ENCODE results near the gene MEX3A. TPM values are rescaled to one million over a fixed set of nuclear protein-coding genes. Genes with fewer than 3 reads are reported as not detected.
A peak's percentile ranks its signal among the peaks of the same experiment; 100 is the strongest.

Gene MEX3A
- total RNA-seq, 1 experiment from 2014 or later = 68.0 TPM

DNA sequence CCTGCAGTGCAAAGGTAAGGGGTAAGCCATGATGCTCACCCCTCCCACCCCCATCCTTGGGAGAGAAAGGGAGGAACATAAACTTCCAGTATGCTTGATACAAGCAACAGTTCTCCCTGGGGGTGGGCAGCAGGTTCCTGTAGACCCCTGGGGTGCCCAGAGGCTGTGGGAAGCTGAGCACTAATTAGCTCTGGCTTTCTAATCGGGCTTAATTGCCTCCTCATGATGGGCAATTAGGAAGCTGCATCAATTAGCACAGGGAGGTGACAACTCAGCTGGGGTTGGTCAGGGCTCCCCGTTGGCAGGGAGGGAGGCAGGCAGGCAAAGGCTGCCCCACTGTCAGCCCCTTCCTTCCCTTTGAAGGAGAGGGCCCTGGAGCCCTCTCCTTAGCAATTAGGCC is 16.5 kb upstream of the MEX3A start:
- no peaks in the 10 kb centered on the region for H3K27me3 Mint-ChIP-seq (ENCODE audit: low read depth)
- H3K36me3 Mint-ChIP-seq (ENCODE audit: insufficient read depth in 1 of 3, low read depth in 3 of 3) = peaks cover 7 to 18% (median 13%) of the 10 kb centered on the region in 3 experiments
- H3K9ac ChIP-seq (ENCODE audit: extremely low read depth, insufficient read length, low read length) = no peak overlapping the region
- H2AFZ ChIP-seq (ENCODE audit: low read length) = no peak overlapping the region
- H3K79me2 ChIP-seq (ENCODE audit: insufficient read depth, low read length) = no peaks in the 10 kb centered on the region
- no peaks in the 10 kb centered on the region for H3K23me2 ChIP-seq (ENCODE audit: insufficient read length, low read depth, low read length, poor library complexity, severe bottlenecking)
- H3K27ac Mint-ChIP-seq = 0 out of 7 replicates have a peak overlapping the region, but pooled peaks of 1 of the 3 experiments have one; percentile 37
- no peak overlapping the region for H2BK5ac ChIP-seq (ENCODE audit: insufficient read length, low read length)
- H4K5ac ChIP-seq (ENCODE audit: insufficient read length, low read depth, low read length) = no peak overlapping the region
- no peaks in the 10 kb centered on the region; a peak in 1 of 5 replicates for H3K9me3 Mint-ChIP-seq
- no peak overlapping the region for H4K8ac ChIP-seq (replicated peaks; ENCODE audit: insufficient read length, low read depth, low read length)
- H3K56ac ChIP-seq (ENCODE audit: insufficient read length, low read depth, low read length) = no peak overlapping the region
- H4K91ac ChIP-seq (ENCODE audit: insufficient read length, low read depth, low read length) = no peak overlapping the region
- H2BK20ac ChIP-seq (ENCODE audit: low read depth, low read length, poor library complexity, severe bottlenecking) = no peak overlapping the region
- H4K20me1 ChIP-seq (ENCODE audit: control insufficient read depth, insufficient read depth, insufficient read length) = peaks cover 2% of the 10 kb centered on the region
- no peak overlapping the region for H2AK5ac ChIP-seq (ENCODE audit: insufficient read length, low read length)
- no peaks in the 10 kb centered on the region for H3K79me1 ChIP-seq (ENCODE audit: insufficient read depth, low read depth, low read length, poor library complexity, severe bottlenecking)
- no peak overlapping the region for H2BK120ac ChIP-seq (ENCODE audit: low read depth, low read length, poor library complexity, severe bottlenecking)
- no peak overlapping the region for H2BK15ac ChIP-seq (ENCODE audit: low read depth, low read length)
- WGBS (ENCODE audit: extremely low coverage, insufficient read length, low lambda C conversion rate) = no CpG with 5 or more reads among the region's 2 CpGs
- H2BK12ac ChIP-seq (ENCODE audit: insufficient read length, low read depth, low read length) = no peak overlapping the region
- TF ChIP-seq, protein P1, sequence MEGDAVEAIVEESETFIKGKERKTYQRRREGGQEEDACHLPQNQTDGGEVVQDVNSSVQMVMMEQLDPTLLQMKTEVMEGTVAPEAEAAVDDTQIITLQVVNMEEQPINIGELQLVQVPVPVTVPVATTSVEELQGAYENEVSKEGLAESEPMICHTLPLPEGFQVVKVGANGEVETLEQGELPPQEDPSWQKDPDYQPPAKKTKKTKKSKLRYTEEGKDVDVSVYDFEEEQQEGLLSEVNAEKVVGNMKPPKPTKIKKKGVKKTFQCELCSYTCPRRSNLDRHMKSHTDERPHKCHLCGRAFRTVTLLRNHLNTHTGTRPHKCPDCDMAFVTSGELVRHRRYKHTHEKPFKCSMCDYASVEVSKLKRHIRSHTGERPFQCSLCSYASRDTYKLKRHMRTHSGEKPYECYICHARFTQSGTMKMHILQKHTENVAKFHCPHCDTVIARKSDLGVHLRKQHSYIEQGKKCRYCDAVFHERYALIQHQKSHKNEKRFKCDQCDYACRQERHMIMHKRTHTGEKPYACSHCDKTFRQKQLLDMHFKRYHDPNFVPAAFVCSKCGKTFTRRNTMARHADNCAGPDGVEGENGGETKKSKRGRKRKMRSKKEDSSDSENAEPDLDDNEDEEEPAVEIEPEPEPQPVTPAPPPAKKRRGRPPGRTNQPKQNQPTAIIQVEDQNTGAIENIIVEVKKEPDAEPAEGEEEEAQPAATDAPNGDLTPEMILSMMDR (conservative IDR thresholded peaks at IDR 0.05) = no peak
- H3K9me3 ChIP-seq (ENCODE audit: control insufficient read depth, low read depth, low read length) = no peaks in the 10 kb centered on the region
- H3T11ph ChIP-seq (ENCODE audit: low read length) = no peak overlapping the region
- no peak overlapping the region for H3K14ac ChIP-seq (ENCODE audit: insufficient read depth, low read length)
- DNase-seq = no peak
- no peak overlapping the region for H3K27ac ChIP-seq (ENCODE audit: insufficient read length, low read depth, low read length)
- H3K23ac ChIP-seq (ENCODE audit: insufficient read length, low read depth, low read length) = no peak overlapping the region
- H3K4me1 Mint-ChIP-seq = peaks cover 37 to 42% of the 10 kb centered on the region in 2 experiments
- no peaks in the 10 kb centered on the region for H3K27me3 ChIP-seq (ENCODE audit: insufficient read depth, low read length)
- no peak overlapping the region for H3K4me2 ChIP-seq (ENCODE audit: insufficient read depth, insufficient read length, low read length)
- H3K4me1 ChIP-seq (ENCODE audit: insufficient read depth, low read length) = 0 out of 2 replicates have a peak, but pooled peaks cover 2% of the 10 kb centered on the region
- H3K18ac ChIP-seq (ENCODE audit: insufficient read length, low read depth, low read length) = no peak overlapping the region
- no peak overlapping the region for H3K4me3 Mint-ChIP-seq
- H3K4ac ChIP-seq (ENCODE audit: low read depth, low read length) = no peak overlapping the region

All from H9 (cell line).